Thyroid gland (tissue), 4 donors: Measurements from ENCODE around the gene EPHB6.

Experiments used
- CTCF ChIP-seq, 6 experiments: fragments of 200-600 bp in 3 of 6; fragments of 450-650 bp in 3 of 6; sonication (generic) in 3 of 6; IDR thresholded peaks; one replicate each; pipeline ENCODE4 v1.5.1; 2016 to 2019; ENCODE audit warnings: antibody characterized with exemption in 6 of 6, mild to moderate bottlenecking in 2 of 6, inconsistent platforms in 1 of 6, moderate library complexity in 1 of 6
- POLR2A ChIP-seq, 2 donors: fragments of 450-650 bp; IDR thresholded peaks; one replicate each; pipeline ENCODE4 v1.6.1; 2017; ENCODE audit warnings: antibody characterized with exemption in 2 of 2, mild to moderate bottlenecking in 2 of 2, moderate library complexity in 1 of 2

GRCh38 chr7:142859411-142859810, 4.5 kb downstream of the EPHB6 start:
- TF ChIP-seq CTCF (IDR thresholded peaks at IDR 0.05) (no peak), POLR2A (IDR thresholded peaks at IDR 0.05) (no peak)
